SJCRH30 (cell line): ENCODE results near the gene PPIP5K2. TPM values are rescaled to one million over a fixed set of nuclear protein-coding genes. Genes with fewer than 3 reads are reported as not detected.
A peak's percentile ranks its signal among the peaks of the same experiment; 100 is the strongest.
"Not testable (repeated sequence)": the region's sequence is repeated elsewhere in the genome, so short reads cannot be mapped to it uniquely, and the experiment has no call there.

ENCODE experiments used
- DNase-seq, 2 experiments: peaks; one replicate each; pipeline ENCODE4 v3.0.0-alpha.2; 2015 to 2020
- H3K27ac ChIP-seq: fragments of 250-450 bp; sonication (Bioruptor Pico); 2 replicates; pipeline ENCODE4 v1.5.1; 2020; ENCODE audit warnings: mild to moderate bottlenecking, moderate library complexity
- H3K27me3 ChIP-seq: fragments of 250-450 bp; sonication (Bioruptor Pico); 2 replicates; pipeline ENCODE4 v1.5.1; 2020; ENCODE audit warnings: mild to moderate bottlenecking, moderate library complexity
- H3K36me3 ChIP-seq: fragments of 250-450 bp; sonication (Bioruptor Pico); 2 replicates; pipeline ENCODE4 v1.5.1; 2020; ENCODE audit warnings: mild to moderate bottlenecking, moderate library complexity
- H3K4me1 ChIP-seq: fragments of 250-450 bp; sonication (Bioruptor Pico); 2 replicates; pipeline ENCODE4 v1.5.1; 2020; ENCODE audit warnings: mild to moderate bottlenecking, moderate library complexity
- H3K4me3 ChIP-seq: fragments of 250-450 bp; sonication (Bioruptor Pico); 2 replicates; pipeline ENCODE4 v1.5.1; 2020; ENCODE audit warnings: mild to moderate bottlenecking, moderate library complexity
- H3K9me3 ChIP-seq: fragments of 250-450 bp; sonication (Bioruptor Pico); replicated peaks from 2 replicates; pipeline ENCODE4 v1.5.1; 2020; ENCODE audit warnings: mild to moderate bottlenecking, moderate library complexity
- total RNA-seq: library from RNA; depleted of rRNA; stranded (reverse); fragments of >200 nt; shearing (Covaris generic); gene quantifications from 2 replicates; pipeline ENCODE4 v1.2.3, GENCODE V29; 2014; rRNA removed

The PPIP5K2 gene
- total RNA-seq = 48.6 and 53.5 TPM in 2 replicates

DNA sequence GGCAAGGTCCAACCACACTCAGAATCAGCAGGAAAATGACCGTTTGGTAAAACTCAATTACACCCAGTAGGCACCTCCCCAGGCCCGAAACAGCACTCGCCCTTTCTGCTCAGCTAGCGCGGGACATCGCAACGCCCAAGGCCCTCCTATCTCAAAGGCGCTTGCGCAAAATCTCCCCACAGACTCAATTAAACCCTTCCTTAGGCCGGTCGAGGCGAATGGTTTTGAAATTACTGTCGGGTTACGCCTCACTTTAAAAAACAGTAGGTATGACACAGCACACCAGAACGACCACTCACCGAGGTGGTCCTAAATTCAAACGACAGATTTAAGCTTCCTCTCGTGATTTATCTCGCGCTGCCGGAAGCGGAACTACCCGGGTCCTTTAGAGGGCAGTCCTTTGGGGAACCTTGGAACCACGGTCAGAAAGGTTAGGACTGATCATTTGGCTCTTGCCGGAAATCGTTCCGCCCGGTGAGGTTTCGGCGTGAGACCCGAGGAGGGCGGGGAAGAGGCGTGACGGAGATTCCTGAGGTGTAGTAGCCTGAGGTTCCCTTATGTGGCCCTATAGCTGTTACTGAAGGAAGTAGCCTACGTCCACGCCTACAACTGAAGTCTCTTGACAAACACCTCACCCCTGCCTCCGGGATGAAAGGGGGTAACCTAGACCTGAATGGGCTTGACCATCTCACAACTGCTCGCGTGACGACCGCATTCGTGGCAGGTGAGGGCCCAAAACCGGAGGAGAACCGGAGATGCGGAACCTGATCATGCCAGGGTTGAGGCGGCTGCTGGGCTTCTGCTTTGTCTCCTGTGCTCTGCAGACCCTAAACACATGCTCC lies at the start of gene PPIP5K2, which contains the start of gene GIN1:
Gene PPIP5K2 (plus strand): TSS at position 537 of the 842 bp plus-strand sequence. CDS start 9,289 bp downstream, outside the sequence.
Gene GIN1 (minus strand): TSS at position 374 of the 842 bp plus-strand sequence. CDS start 11,431 bp downstream, outside the sequence.
- H3K27ac ChIP-seq = peak within 1 kb of the TSS; percentile 88
- H3K4me1 ChIP-seq = no peaks in the 10 kb centered on the region
- no peaks in the 10 kb centered on the region for H3K27me3 ChIP-seq
- DNase-seq = peak; percentile 97 to 99
- no peaks in the 10 kb centered on the region for H3K36me3 ChIP-seq
- H3K4me3 ChIP-seq = peak within 1 kb of the TSS; percentile 74
- no peaks in the 10 kb centered on the region for H3K9me3 ChIP-seq

DNA sequence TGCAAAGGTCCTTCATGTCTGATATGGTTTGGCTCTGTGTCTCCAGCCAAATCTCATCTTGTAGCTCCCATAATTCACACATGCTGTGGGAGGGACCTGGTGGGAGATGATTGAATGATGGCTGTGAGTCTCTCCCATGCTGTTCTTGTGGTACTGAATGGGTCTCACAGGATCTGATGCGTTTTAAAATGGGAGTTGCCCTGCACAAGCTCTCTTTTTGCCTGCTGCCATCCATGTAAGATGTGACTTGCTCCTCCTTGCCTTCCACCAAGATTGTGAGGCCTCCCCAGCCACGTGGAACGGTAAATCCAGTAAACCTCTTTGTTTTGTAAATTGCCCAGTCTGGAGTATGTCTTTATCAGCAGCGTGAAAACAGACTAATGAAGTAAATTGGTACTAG lies 46.6 kb upstream of the PPIP5K2 start:
- H3K4me3 ChIP-seq = not testable (repeated sequence)

DNA sequence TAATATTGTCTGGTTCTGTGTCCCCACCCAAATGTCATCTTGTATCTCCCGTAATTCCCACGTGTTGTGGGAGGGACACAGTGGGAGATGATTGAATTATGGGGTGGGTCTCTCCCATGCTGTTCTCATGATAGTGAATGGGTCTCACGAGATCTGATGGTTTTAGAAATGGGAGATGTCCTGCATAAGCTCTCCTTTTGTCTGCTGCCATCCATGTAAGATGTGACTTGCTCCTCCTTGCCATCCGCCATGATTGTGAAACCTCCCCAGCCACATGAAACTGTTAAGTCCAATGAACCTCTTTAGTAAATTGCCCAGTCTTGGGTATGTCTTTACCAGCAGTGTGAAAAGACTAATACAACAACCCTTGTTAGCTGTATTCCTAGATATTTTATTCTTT lies 44.7 kb upstream of the PPIP5K2 start:
- Histone ChIP-seq H3K36me3 (no peaks in the 10 kb centered on the region), H3K27me3 (no peaks in the 10 kb centered on the region)
- no peak for DNase-seq

More for the DNA sequence above, 46.6 kb upstream of the PPIP5K2 start:
- not testable (repeated sequence) for H3K27ac ChIP-seq, H3K36me3 ChIP-seq, H3K27me3 ChIP-seq, H3K4me1 ChIP-seq, DNase-seq, H3K9me3 ChIP-seq

DNA sequence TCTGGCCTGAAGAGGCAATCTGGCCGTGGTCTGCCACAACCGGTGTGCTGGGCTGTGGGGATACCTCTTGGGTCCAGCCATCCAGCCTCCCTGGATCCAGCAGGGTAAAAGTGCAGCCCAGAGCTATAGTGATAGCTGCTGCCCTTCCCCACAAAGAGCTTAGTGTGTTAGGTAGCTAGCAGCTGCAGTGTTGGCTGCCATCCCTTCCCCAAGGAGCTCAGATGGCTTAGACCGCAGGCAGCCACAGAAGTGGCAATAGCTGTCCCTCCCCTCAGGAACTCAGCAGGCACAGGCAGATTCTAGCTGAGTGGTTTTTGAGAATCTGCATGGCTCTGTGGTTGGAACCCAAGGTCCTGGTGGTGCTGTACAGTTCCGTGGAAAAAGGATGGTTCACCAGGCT lies 40.3 kb upstream of the PPIP5K2 start:
- Histone ChIP-seq H3K36me3 (no peaks in the 10 kb centered on the region), H3K9me3 (peaks cover 11% of the 10 kb centered on the region; the same call in 1 of the 2 replicates)
- DNase-seq = peak; percentile 71 to 80

More for the DNA sequence above, 44.7 kb upstream of the PPIP5K2 start:
- Histone ChIP-seq H3K27ac (no peak overlapping the region), H3K4me1 (no peaks in the 10 kb centered on the region; the same call in 1 of the 2 replicates), H3K4me3 (no peak overlapping the region), H3K9me3 (peaks cover 2% of the 10 kb centered on the region)

DNA sequence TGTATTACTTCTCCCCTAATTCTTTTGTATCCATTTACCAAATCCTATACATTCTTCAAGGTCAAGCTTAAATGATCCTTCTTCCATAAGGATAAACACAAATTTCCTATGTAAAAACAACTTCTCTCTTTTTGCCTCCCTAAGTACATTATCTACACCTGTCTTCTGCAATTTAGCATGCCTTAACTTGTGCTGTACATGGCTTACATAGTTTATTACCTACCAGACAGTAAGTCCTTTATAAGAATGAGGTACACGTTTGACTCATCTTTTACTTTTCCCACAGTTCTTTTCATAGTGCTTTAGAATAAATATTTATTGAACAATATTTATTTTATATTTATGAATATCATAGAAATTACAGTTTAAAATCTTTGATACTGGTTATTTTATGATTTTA lies 33.6 kb upstream of the PPIP5K2 start:
- no peak overlapping the region for H3K27ac ChIP-seq
- peak in 1 of 2 experiments; percentile 3 for DNase-seq
- no peaks in the 10 kb centered on the region for H3K4me1 ChIP-seq
- H3K9me3 ChIP-seq = peaks cover 5% of the 10 kb centered on the region; the same call in 1 of the 2 replicates
- no peaks in the 10 kb centered on the region for H3K27me3 ChIP-seq
- H3K4me3 ChIP-seq = no peak overlapping the region
- H3K36me3 ChIP-seq = no peaks in the 10 kb centered on the region

More for the DNA sequence above, 40.3 kb upstream of the PPIP5K2 start:
- Histone ChIP-seq H3K27me3 (no peaks in the 10 kb centered on the region), H3K27ac (0 out of 2 replicates have a peak overlapping the region, but pooled peaks have one; percentile 24), H3K4me3 (no peak overlapping the region), H3K4me1 (no peaks in the 10 kb centered on the region; the same call in 1 of the 2 replicates)

DNA sequence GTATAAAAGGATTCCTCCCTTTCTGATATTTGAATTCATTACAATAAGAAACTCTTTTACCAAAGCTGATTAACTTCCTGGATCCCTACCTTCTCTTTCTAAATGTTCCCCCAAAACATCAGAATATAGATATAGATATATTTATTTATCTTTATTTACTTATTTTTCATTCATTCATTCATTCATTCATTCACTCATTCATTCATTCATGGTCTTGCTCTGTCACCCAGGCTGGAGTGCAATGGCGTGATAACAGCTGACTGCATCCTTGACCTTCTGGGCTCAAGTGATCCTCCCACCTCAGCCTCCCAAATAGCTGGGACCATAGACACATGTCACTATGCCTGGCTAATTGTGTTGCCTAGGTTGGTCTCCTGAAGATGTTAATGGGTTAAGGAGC lies 30.8 kb upstream of the PPIP5K2 start:
- Histone ChIP-seq H3K27ac (no peak overlapping the region), H3K4me1 (no peaks in the 10 kb centered on the region), H3K9me3 (no peaks in the 10 kb centered on the region), H3K27me3 (no peaks in the 10 kb centered on the region), H3K4me3 (no peak overlapping the region), H3K36me3 (no peaks in the 10 kb centered on the region)
- no peak for DNase-seq

DNA sequence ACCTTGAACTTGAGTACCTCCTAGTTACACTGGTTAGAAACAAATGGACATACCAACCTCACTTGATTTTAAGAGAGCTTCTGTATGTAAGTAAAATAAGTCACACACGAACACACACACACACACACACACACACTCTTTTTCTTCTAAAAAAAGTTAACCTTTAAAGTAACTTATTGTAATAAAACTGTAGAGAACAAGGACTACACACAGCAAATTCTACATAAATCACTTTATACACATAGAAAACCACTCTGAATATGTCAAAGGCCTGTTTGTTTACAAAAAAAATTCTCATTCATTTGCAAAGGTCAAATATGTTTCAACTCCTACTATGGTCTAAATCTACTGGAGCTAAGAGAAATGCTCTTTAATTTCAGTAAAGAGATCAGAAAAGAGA lies 29.3 kb upstream of the PPIP5K2 start:
- Histone ChIP-seq H3K9me3 (no peaks in the 10 kb centered on the region), H3K36me3 (no peaks in the 10 kb centered on the region), H3K4me3 (no peak overlapping the region), H3K4me1 (no peaks in the 10 kb centered on the region), H3K27ac (no peak overlapping the region), H3K27me3 (no peaks in the 10 kb centered on the region)
- DNase-seq = no peak

DNA sequence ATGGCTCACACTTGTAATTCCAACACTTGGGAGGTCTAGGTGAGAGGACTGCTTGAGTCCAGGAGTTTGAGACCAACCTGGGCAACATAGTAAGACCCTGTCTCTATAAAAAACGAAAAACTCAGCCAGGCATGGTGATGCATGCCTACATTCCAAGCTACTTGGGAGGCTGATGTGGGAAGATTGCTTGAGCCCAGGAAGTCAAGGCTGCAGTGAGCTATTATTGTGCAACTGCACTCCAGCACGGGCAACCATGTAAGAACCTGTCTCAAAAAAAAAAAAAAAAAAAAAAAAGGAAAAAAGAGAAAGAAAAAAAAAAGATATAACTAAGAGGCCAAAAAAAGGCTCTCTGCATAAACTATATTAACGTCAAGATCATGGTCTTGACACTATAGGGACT lies 27.4 kb upstream of the PPIP5K2 start:
- no peak overlapping the region for H3K27ac ChIP-seq

DNA sequence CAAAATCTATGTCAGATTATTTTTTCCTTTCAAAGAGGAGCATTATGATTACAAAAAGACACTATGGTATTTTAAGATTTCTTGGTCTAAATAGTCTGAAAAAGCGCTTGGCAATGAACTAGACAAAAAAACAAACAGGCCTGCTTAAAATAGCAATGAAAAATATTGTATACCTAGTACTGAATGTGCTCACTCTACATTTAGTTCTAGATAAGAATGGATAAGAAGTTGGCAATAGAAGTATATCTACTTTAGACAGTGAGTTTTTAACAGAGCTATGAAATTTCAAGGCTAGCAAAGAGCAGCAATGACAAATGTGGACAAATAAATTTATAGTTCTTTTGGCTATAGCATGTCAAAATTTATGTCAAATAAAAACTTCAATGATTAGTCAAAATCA lies 26.4 kb upstream of the PPIP5K2 start:
- H3K4me3 ChIP-seq = no peak overlapping the region
- DNase-seq = no peak
- no peaks in the 10 kb centered on the region for H3K9me3 ChIP-seq
- H3K36me3 ChIP-seq = no peaks in the 10 kb centered on the region
- no peaks in the 10 kb centered on the region for H3K27me3 ChIP-seq
- H3K27ac ChIP-seq = no peak overlapping the region
- H3K4me1 ChIP-seq = no peaks in the 10 kb centered on the region

More for the DNA sequence above, 27.4 kb upstream of the PPIP5K2 start:
- H3K4me3 ChIP-seq = no peak overlapping the region
- no peaks in the 10 kb centered on the region for H3K36me3 ChIP-seq
- no peaks in the 10 kb centered on the region for H3K9me3 ChIP-seq
- H3K27me3 ChIP-seq = no peaks in the 10 kb centered on the region
- no peak for DNase-seq
- H3K4me1 ChIP-seq = no peaks in the 10 kb centered on the region

DNA sequence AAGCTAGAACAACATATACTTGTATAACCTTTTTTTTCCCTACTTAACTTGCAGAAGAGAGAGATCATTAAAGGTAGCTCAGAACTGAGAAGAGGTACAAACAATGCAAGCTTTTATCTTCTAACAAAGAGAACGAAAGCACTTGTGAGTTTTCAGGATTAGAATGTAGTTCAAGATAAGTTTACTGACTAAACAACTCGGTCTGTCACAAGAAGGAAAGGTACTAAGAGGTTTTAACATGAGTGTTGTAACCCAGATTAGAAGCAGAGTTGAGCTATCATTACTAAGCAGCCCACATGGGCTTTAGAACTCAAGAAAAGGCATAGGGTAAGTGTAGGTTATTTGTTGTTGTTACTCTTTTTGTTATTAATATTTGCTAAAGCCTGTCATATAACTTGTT lies 25.4 kb upstream of the PPIP5K2 start:
- no peak for DNase-seq
- no peak overlapping the region for H3K4me3 ChIP-seq
- no peak overlapping the region for H3K27ac ChIP-seq
- H3K27me3 ChIP-seq = no peaks in the 10 kb centered on the region
- H3K4me1 ChIP-seq = no peaks in the 10 kb centered on the region
- no peaks in the 10 kb centered on the region for H3K36me3 ChIP-seq
- no peaks in the 10 kb centered on the region for H3K9me3 ChIP-seq

DNA sequence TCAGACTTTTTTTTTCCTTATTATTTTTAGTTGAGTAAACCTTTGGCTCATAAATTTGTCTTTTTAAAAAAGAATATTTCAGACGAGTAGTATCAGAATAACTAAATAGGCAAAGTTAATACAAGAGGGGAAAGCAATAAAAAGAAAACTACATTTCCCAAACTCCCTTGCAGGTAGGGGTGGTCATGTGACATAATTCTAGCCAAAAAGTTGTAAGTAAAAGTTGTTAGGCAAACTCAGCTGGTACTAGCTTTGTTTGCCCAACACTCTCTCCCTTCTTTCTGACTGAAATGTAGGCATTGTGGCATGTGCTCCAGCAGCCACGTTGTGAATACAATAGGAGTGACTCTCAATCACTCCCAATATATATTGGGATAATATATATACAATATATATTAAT lies 21.1 kb upstream of the PPIP5K2 start:
- Histone ChIP-seq H3K27ac (no peak overlapping the region), H3K27me3 (no peaks in the 10 kb centered on the region), H3K4me3 (no peak overlapping the region), H3K4me1 (no peaks in the 10 kb centered on the region), H3K36me3 (no peaks in the 10 kb centered on the region), H3K9me3 (no peaks in the 10 kb centered on the region)
- no peak for DNase-seq

DNA sequence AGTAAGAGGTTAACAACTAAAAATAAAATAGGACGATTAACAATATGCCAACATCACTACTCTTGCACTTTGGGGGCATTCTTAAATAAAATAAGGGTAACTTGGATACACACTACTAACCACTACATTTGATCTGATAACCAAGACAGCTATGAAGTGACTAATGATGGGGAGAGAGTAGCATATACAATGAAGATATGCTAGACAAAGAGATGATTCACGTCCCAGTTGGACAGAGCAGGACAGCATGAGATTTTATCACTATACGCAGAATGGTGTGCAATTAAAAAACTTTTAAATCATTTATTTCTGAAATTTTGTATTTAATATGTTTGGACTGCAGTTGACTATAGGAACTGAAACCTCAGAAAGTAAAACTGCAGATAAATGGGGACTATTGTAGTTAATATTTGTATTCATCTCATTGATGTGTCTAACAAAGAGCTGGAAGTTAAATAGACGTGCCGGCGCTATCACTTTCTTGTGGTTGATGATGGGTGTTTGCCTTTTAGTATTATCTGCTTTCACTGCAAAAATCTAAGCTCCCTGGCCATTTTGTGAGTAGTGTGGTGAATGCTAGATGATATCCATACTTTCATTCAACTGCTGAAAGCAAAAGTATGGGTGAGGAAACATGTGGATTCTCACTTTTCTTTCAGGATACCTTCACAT lies 18.9 kb upstream of the PPIP5K2 start:
- peaks cover 5% of the 10 kb centered on the region; the same call in 1 of the 2 replicates for H3K36me3 ChIP-seq
- no peak overlapping the region for H3K4me3 ChIP-seq
- H3K9me3 ChIP-seq = no peaks in the 10 kb centered on the region
- H3K27ac ChIP-seq = no peak overlapping the region
- no peaks in the 10 kb centered on the region for H3K4me1 ChIP-seq
- DNase-seq = no peak
- H3K27me3 ChIP-seq = no peaks in the 10 kb centered on the region

DNA sequence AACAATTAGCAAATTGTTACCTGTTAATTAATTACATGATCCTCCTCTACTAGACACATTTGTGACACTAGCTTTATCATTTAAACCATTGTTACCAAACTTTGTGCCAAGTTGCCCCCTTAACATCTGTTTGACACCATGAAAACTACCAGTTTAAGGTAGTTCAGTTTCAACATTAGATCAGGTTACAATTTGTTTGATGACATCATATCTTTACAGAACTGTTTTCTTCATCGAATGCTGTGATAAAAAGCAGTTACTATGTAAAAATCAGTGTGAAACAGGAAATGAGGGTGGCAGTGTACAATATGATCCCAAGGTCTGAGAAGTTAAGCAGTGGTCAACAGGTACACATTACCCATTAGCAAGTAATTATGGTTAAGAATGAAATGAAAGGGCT lies 17.9 kb upstream of the PPIP5K2 start:
- no peak overlapping the region for H3K27ac ChIP-seq
- no peaks in the 10 kb centered on the region for H3K27me3 ChIP-seq
- DNase-seq = no peak
- H3K4me1 ChIP-seq = no peaks in the 10 kb centered on the region
- no peak overlapping the region for H3K4me3 ChIP-seq
- H3K36me3 ChIP-seq = peaks cover 7% of the 10 kb centered on the region; the same call in 1 of the 2 replicates
- H3K9me3 ChIP-seq = no peaks in the 10 kb centered on the region

DNA sequence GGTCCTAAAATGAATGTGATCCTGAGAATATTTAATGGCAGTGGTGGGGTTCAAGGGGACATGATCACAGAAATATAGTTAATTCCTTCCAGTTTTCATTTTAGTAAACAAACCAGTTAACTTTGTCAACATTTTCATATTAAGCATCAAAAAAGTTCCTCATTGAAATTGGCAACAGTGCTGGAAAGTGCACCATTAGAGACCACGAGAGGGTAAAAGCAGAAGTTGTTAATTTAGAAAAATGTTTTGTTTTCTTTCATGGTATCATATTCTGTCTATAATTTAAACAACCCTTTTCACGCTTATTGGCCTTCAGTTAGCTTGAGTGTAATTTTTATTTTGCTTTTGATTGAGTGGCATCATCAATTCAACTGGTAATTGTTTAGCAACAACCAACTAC lies 12.0 kb upstream of the PPIP5K2 start:
- H3K27ac ChIP-seq = no peak overlapping the region
- H3K27me3 ChIP-seq = no peaks in the 10 kb centered on the region
- H3K36me3 ChIP-seq = peaks cover 7% of the 10 kb centered on the region; the same call in 1 of the 2 replicates
- no peaks in the 10 kb centered on the region for H3K4me1 ChIP-seq
- H3K4me3 ChIP-seq = no peak overlapping the region
- H3K9me3 ChIP-seq = no peaks in the 10 kb centered on the region
- no peak for DNase-seq

DNA sequence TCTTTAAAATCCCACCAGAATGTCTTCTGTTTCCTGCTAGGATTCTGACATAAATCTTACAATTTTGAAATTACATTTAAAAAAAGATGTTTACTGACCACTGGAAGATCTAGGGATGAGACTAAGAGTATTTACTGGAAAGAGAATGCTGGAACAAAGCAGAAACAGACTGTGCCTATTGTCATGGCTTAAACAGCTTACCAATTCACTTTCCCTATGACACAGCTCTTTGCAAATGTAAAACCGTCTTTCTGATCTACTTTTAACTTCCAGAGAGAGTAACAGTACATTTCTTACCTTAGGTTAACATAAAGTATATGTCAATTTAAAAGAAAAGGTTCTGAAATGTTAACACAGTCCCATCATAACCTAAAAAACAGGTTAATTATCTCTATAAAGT lies 10.8 kb upstream of the PPIP5K2 start:
- Histone ChIP-seq H3K9me3 (no peaks in the 10 kb centered on the region), H3K4me3 (no peak overlapping the region)
- no peak for DNase-seq

More for the DNA sequence above, 10.8 kb upstream of the PPIP5K2 start:
- Histone ChIP-seq H3K36me3 (peaks cover 5% of the 10 kb centered on the region; the same call in 1 of the 2 replicates), H3K27me3 (no peaks in the 10 kb centered on the region), H3K4me1 (peaks cover 2% of the 10 kb centered on the region; the same call in 1 of the 2 replicates), H3K27ac (no peak overlapping the region)
